HG03097 (cell line): ENCODE results near the gene PLB1.

ENCODE experiments used
- ATAC-seq: cut with Tn5 transposase; IDR thresholded peaks from one replicate; pipeline ENCODE4 v1.9.1; 2021; ENCODE audit not compliant: unreplicated experiment, low FRiP score

The PLB1 gene

GRCh38 chr2:28637066-28638047 is 141.5 kb downstream of the PLB1 start:
- ATAC-seq = no peak

- no peak for ATAC-seq
These were observed 142.2 kb downstream of the PLB1 start for GRCh38 chr2:28638102-28638501.

- ATAC-seq = no peak
These were observed 143.3 kb downstream of the PLB1 start for GRCh38 chr2:28639092-28639691.

GRCh38 chr2:28639836-28640235 is 144.0 kb downstream of the PLB1 start:
- ATAC-seq = no peak

GRCh38 chr2:28640260-28640907 is 144.5 kb downstream of the PLB1 start:
- no peak for ATAC-seq

- ATAC-seq = no peak
These were observed 145.0 kb downstream of the PLB1 start for GRCh38 chr2:28640908-28641300.

GRCh38 chr2:28642796-28643195 is 146.9 kb downstream of the PLB1 start:
- no peak for ATAC-seq

- no peak for ATAC-seq
These were observed 147.5 kb downstream of the PLB1 start for GRCh38 chr2:28643327-28643726.

GRCh38 chr2:28643911-28644334 is 148.1 kb downstream of the PLB1 start:
- ATAC-seq = no peak

GRCh38 chr2:28644760-28645159 is 148.9 kb downstream of the PLB1 start:
- ATAC-seq = no peak

- no peak for ATAC-seq
These were observed 149.7 kb downstream of the PLB1 start for GRCh38 chr2:28645553-28645952.

GRCh38 chr2:28647682-28648081 is 151.8 kb downstream of the PLB1 start:
- no peak for ATAC-seq

GRCh38 chr2:28648147-28648546 is 152.3 kb downstream of the PLB1 start:
- no peak for ATAC-seq

- ATAC-seq = no peak
These were observed 153.0 kb downstream of the PLB1 start for GRCh38 chr2:28648671-28649395.

- ATAC-seq = no peak
These were observed 153.8 kb downstream of the PLB1 start for GRCh38 chr2:28649481-28650265.

- no peak for ATAC-seq
These were observed 154.4 kb downstream of the PLB1 start for GRCh38 chr2:28650266-28650584.

- no peak for ATAC-seq
These were observed 156.4 kb downstream of the PLB1 start for GRCh38 chr2:28652217-28652616.

- ATAC-seq = no peak
These were observed 158.2 kb downstream of the PLB1 start for GRCh38 chr2:28653892-28654662.

GRCh38 chr2:28654663-28655320 is 158.9 kb downstream of the PLB1 start:
- no peak for ATAC-seq
